ENCODE data around the gene XKRX.

DNA sequence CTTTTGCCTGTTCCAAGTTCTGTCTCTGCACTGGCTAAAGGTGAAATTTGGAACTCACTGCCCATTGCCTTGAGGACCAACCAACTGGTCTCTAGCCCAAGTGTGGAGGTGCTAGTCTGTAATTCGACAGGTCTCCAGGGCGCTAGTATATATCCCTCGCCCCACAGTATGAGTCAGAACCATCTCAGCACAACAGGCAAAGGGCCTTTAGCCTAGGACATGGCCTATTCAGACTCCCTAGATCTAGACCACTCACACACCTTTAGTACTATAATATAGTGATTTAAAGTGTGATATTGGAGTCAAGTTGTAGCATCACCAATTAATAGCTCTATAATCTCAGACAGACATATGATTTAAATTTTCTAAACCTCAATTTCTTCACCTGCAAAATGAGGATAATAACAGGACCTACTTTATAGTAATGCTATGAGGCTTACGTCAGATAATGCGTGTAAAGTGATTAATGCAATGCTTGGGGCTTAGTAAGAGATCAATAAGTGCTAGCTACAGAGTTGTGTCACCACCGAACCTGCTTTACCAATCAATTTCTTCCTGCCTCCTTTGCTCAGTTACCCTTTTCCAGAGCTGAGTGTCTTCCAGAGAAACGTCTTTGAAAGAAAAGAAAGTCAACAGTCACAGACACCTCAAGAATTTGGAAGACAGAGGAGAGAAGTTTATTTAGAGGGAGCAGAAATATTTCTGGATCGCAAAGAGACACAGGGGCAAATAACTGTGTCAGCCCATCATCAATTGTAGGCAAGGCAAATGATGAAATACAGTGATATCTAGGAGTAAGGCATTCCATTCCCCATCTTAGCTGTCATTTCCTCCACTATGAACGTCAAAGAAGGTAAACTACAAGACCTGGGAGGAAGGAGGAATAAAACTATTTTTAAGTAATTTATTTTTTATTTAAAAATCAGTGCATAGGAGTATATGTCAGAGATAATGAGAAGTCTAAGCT lies 56.8 kb downstream of the XKRX start:
- TF ChIP-seq EZH2 (IDR thresholded peaks at IDR 0.05; ENCODE audit: insufficient read depth, low read length), result no peak
- TF ChIP-seq, protein P1, sequence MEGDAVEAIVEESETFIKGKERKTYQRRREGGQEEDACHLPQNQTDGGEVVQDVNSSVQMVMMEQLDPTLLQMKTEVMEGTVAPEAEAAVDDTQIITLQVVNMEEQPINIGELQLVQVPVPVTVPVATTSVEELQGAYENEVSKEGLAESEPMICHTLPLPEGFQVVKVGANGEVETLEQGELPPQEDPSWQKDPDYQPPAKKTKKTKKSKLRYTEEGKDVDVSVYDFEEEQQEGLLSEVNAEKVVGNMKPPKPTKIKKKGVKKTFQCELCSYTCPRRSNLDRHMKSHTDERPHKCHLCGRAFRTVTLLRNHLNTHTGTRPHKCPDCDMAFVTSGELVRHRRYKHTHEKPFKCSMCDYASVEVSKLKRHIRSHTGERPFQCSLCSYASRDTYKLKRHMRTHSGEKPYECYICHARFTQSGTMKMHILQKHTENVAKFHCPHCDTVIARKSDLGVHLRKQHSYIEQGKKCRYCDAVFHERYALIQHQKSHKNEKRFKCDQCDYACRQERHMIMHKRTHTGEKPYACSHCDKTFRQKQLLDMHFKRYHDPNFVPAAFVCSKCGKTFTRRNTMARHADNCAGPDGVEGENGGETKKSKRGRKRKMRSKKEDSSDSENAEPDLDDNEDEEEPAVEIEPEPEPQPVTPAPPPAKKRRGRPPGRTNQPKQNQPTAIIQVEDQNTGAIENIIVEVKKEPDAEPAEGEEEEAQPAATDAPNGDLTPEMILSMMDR (IDR thresholded peaks at IDR 0.05; ENCODE audit: insufficient read depth, low read depth, low read length), result no peak

All from astrocyte (in vitro differentiated cells and primary cell).